GM23248 (cell line): Measurements from ENCODE around the gene ADAMTS3.

Source experiments
- EZH2 ChIP-seq: fragments of 200-600 bp; sonication (generic); IDR thresholded peaks from 2 replicates; pipeline ENCODE4 v1.6.1; 2018; ENCODE audit warnings: antibody characterized with exemption, mild to moderate bottlenecking; ENCODE audit not compliant: insufficient read depth, poor library complexity, severe bottlenecking
- EZH2phosphoT487 ChIP-seq: fragments of 200-600 bp; sonication (generic); IDR thresholded peaks from 2 replicates; pipeline ENCODE4 v1.6.1; 2018; ENCODE audit warnings: antibody characterized with exemption, moderate library complexity, mild to moderate bottlenecking, low read depth; ENCODE audit not compliant: insufficient read depth

- TF ChIP-seq EZH2 (no peak), EZH2phosphoT487 (no peak)
These were observed 171.7 kb downstream of the ADAMTS3 start for GRCh38 chr4:72397314-72397713.
